Gastroesophageal sphincter (tissue), 3 donors: Measurements from ENCODE around the gene KIF3A.

Experiments used
- CTCF ChIP-seq, 4 experiments: fragments of 200-600 bp in 2 of 4; fragments of 450-650 bp in 2 of 4; sonication (generic) in 1 of 4; IDR thresholded peaks; one replicate each; pipeline ENCODE4 v1.5.1; 2017 to 2019; ENCODE audit warnings: antibody characterized with exemption in 4 of 4, mild to moderate bottlenecking in 2 of 4, moderate library complexity in 2 of 4
- POLR2A ChIP-seq, 2 donors: fragments of 450-650 bp; IDR thresholded peaks; one replicate each; pipeline ENCODE4 v1.6.1; 2017; ENCODE audit warnings: antibody characterized with exemption in 2 of 2, mild to moderate bottlenecking in 2 of 2, moderate library complexity in 1 of 2
- POLR2AphosphoS5 ChIP-seq: sonication (generic); formaldehyde crosslinking; IDR thresholded peaks from one replicate; pipeline ENCODE4 v1.6.1; 2017; ENCODE audit warnings: antibody characterized with exemption

- TF ChIP-seq CTCF (IDR thresholded peaks at IDR 0.05) = no peak
- no peak for TF ChIP-seq POLR2AphosphoS5
- no peak for TF ChIP-seq POLR2A (IDR thresholded peaks at IDR 0.05)
Measured at GRCh38 chr5:132771503-132771998, 34.2 kb upstream of the KIF3A start.
